ENCODE results near the gene HOXB6.
A peak's percentile ranks its signal among the peaks of the same experiment; 100 is the strongest.

Gene HOXB6

GRCh38 chr17:48621410-48622392 lies 16.9 kb upstream of the HOXB6 start:
- Histone ChIP-seq H3K27ac (no peak overlapping the region), H3K4me3 (ENCODE audit: low read depth in 1 of 2, low read length in 1 of 2) (no peak overlapping the region), H3K36me3 (no peaks in the 10 kb centered on the region), H3K27me3 (peaks cover 100% of the 10 kb centered on the region), H3K4me1 (ENCODE audit: control insufficient read depth in 1 of 2, insufficient read depth in 1 of 2, low read depth in 1 of 2, low read length in 1 of 2) (peaks cover 0 to 6% of the 10 kb centered on the region in 2 experiments), H3K9me3 (no peaks in the 10 kb centered on the region)
- no peak for TF ChIP-seq CTCF (IDR thresholded peaks at IDR 0.05)

GRCh38 chr17:48620461-48621139 lies 15.8 kb upstream of the HOXB6 start:
- H3K4me3 ChIP-seq (ENCODE audit: low read depth in 1 of 2, low read length in 1 of 2): no peak overlapping the region
- H3K27me3 ChIP-seq: peaks cover 100% of the 10 kb centered on the region
- no peak for TF ChIP-seq CTCF (IDR thresholded peaks at IDR 0.05)
- no peaks in the 10 kb centered on the region for H3K36me3 ChIP-seq
- no peak overlapping the region for H3K27ac ChIP-seq
- no peaks in the 10 kb centered on the region for H3K4me1 ChIP-seq (ENCODE audit: control insufficient read depth in 1 of 2, insufficient read depth in 1 of 2, low read depth in 1 of 2, low read length in 1 of 2)
- H3K9me3 ChIP-seq: no peaks in the 10 kb centered on the region

- H3K27ac ChIP-seq: no peak overlapping the region
- TF ChIP-seq CTCF (IDR thresholded peaks at IDR 0.05): no peak
- no peak overlapping the region for H3K4me3 ChIP-seq (ENCODE audit: low read depth in 1 of 2, low read length in 1 of 2)
- no peaks in the 10 kb centered on the region for H3K9me3 ChIP-seq
- no peaks in the 10 kb centered on the region for H3K4me1 ChIP-seq (ENCODE audit: control insufficient read depth in 1 of 2, insufficient read depth in 1 of 2, low read depth in 1 of 2, low read length in 1 of 2)
- H3K27me3 ChIP-seq: peaks cover 100% of the 10 kb centered on the region
- H3K36me3 ChIP-seq: no peaks in the 10 kb centered on the region
These were observed 15.2 kb upstream of the HOXB6 start for GRCh38 chr17:48619826-48620449.

- Histone ChIP-seq H3K4me1 (ENCODE audit: control insufficient read depth in 1 of 2, insufficient read depth in 1 of 2, low read depth in 1 of 2, low read length in 1 of 2) (no peaks in the 10 kb centered on the region), H3K9me3 (no peaks in the 10 kb centered on the region), H3K27ac (no peak overlapping the region), H3K4me3 (ENCODE audit: low read depth in 1 of 2, low read length in 1 of 2) (no peak overlapping the region), H3K27me3 (peaks cover 100% of the 10 kb centered on the region), H3K36me3 (no peaks in the 10 kb centered on the region)
- TF ChIP-seq CTCF (IDR thresholded peaks at IDR 0.05): peak; percentile 89
These were observed 13.6 kb upstream of the HOXB6 start for GRCh38 chr17:48618256-48618896.
